NCI-H1436 (cell line): ENCODE results near the gene ERN1.
"Not testable (repeated sequence)": the region's sequence is repeated elsewhere in the genome, so short reads cannot be mapped to it uniquely, and the experiment has no call there.

Source experiments
- DNase-seq: peaks from one replicate; lab custom pipeline; 2025; lab: John Stamatoyannopoulos, UW

Gene ERN1

GRCh38 chr17:64025732-64026294 is 104.1 kb downstream of the ERN1 start:
- DNase-seq, result peak; percentile 92

- DNase-seq, result no peak
These were observed 104.9 kb downstream of the ERN1 start for GRCh38 chr17:64024781-64025731.

- DNase-seq, result no peak
These were observed 105.7 kb downstream of the ERN1 start for GRCh38 chr17:64024215-64024654.

GRCh38 chr17:64022611-64023063 is 107.3 kb downstream of the ERN1 start:
- no peak for DNase-seq

DNA sequence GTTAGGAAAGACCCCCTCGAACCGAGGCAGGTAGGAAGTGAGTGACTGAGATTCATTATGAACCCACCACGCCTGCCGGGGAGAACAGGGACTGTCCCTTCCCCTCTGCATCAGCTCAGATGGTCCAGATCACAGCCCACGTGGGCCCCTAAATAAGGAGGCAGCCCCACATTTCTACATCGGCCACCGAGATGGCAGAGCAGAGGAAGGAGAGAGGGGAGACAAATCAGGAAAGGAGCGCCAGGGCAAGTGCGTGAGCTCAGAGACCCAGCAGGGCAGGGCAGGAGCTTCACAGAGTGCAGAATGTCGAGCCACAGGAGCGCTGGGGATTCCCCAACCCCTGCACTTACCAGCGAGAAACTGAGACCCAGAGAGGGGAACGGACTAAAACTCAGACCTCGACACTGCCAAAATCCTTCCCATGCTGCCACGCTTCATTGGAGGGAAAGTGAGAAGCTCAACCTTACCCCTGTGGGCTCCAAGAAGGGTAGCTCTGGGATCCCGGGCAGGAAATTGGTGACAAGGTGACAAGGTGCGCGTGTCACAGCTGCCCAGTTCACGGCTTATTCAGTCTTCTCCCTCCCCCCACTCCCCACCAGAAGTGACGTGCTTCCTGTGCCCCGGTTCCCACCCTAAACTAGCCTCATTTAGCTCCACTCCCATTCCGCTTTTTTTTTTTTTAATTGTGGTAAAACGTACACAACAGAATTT is 109.7 kb downstream of the ERN1 start, which contains the start of gene ICAM2:
ICAM2 (minus strand) TSS at position 578 of the 711 bp plus-strand sequence. CDS start 13,942 bp downstream, outside the sequence.
- no peak for DNase-seq

GRCh38 chr17:64019551-64019961 is 110.4 kb downstream of the ERN1 start:
- not testable (repeated sequence) for DNase-seq

DNA sequence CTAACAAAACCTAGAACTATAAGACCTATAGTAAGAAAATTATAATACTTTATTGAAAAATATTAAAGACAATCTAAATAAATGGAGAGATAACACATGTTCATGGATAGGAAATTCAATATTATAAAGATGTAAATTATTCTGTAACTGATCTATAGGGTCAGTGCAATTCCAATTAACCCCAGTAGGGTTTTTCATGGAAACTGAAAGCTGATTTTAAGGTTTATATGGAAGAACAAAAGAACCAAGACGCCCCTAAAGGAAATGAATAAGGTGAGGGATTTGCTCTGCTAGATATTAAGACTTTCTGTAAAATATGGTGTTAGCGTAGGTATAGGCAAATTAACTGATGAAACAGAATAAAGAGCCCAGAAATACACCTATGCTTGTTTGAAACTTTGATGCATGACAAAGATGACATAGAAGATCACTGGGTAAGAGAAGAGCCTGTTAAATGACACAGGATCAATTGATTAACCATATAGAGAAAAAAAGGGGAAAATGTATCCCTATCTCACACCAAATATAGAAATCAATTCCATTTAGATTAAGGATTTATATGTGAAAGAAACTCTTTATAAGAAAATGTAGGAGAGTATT is 112.5 kb downstream of the ERN1 start:
- no peak for DNase-seq

- DNase-seq, result no peak
These were observed 113.0 kb downstream of the ERN1 start for GRCh38 chr17:64016974-64017373.

DNA sequence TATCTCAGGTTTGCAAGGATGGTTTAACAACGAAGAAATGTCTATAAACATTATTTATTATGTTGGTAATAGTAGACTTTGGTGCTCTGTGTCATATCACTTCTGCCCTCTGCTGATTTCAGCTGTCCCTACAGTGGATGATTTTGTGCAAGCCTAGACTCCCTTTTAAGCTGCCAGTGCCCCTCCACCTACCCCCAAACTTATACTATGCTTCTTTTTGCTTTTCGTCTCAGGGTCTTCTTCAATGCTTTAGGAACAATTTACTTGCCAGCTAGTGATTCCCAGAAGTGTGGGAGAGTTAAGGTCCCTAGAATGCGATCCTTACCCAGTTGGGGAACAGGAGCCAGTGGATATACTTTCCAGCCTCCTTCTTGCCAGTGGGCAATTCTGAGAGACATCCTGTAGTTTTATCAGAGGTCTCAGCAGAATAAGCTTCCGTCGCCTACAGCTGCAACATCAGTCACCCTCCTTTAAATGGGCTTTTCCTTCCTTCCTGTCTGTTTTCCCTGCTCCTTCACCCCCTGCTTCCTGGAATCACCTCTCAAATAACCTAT is 113.6 kb downstream of the ERN1 start:
- no peak for DNase-seq

GRCh38 chr17:64015447-64015846 is 114.5 kb downstream of the ERN1 start:
- DNase-seq, result no peak

- DNase-seq, result no peak
These were observed 120.2 kb downstream of the ERN1 start for GRCh38 chr17:64009571-64010402.

DNA sequence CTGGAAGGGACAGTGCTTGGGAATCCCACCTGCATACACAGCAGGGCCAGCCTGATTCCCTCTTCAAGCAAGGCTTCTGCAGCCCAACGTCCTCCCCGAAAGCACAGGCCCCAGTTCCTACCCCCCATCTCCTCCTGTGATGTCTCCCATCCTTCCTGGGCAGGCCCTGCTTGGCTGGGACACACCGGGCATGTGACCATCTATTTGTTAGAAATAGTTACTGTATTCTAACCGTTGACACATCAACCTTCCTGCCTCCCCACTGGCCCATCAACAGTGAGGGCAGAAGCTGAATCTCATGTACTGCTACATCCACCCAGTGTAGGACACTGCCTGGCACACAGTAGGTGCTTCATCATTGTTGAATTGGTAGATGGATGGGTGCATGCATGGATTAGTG is 121.1 kb downstream of the ERN1 start:
- DNase-seq, result no peak

DNA sequence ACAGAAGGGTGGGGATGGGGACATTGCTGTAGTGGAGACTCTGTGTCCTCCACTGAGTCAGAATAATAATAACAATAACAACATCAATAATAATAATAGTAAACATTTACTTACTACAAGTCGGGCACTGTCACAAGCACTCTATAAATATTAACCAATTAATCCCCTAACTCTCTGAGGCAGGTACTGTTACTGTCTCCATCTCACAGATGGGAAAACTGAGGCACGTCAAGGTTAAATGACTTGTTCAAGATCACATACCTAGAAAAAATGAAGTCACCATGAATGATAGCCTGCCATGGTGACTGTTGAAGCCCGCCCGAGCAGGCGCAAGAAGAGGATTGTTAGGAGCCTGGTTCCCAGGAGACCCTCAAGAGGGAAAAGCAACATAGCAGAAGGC is 121.6 kb downstream of the ERN1 start:
- no peak for DNase-seq

DNA sequence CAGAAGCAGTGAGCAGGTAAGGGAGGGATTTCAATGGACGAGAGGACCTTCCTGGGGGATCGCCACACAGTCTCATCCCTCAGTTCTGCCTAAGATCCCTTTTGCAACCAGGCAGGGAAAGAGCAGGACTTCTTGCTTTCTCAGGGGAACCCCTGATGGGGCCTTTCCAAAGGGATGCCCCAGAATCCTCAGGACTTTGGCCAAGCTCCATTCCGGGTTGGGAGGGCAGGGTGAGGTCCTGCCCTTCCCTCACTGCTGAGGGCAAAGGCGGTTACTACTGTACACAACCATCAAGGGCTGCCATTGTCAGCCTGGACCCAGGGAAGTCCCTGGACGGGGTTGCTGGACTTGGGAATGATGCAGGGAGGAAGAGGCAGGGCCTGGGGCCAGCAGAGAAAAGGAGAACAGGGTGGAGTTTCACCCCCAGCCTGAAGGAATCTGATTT is 122.1 kb downstream of the ERN1 start:
- no peak for DNase-seq

GRCh38 chr17:64007089-64007837 is 122.7 kb downstream of the ERN1 start:
- not testable (repeated sequence) for DNase-seq

DNA sequence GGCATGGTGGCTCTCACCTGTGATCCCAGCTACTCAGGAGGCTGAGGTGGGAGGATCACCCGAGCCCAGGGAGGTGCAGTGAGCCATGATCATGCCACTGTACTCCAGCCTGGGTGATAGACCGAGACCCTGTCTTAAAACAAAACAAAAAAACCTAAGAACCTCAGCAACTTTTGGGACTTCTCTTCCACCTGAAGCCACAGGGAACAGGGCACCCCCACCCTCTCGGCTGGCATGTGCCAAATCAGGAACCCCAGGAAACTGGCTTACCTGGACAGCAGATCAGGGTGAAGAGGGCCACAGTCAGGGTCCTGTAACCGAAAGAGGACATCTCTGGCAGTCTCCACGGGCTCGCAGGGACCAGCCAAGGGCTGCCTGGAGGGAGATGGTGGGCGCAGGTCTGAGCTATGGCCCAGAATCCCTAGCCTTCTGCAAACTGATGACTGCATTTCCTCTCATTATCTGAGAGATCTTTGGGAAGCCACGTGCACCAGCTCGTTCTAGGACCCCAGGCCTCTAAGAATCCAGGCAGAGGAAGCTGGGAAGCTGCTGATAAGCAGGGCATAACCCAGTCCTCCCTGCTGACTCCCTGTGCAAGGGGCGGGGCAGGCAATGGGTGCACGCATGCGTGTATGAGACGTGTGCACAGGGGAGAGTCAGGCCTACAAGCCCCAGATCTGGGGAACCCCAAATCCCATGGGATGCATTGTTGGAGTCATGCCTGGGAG is 123.4 kb downstream of the ERN1 start:
- no peak for DNase-seq

DNA sequence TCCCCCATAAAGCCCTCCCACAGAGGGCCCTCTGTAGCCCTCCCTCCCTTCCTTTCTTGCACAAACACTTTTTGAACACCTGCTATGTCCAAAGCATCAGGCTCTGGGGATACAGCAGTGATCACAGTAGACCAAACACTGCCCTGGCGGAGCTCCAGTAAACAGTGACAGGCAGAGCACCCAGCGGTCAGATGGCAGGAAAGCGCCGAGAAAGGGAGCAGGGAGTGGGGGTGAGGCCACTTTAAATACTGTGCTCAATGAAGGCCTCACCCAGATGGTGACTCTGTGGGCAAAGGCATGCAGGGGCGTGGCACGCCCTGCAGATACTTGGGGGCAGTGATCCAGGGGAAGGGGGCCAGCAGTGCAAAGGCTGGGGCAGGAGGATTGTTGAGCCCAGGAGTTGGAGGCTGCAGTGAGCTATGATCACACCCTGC is 124.2 kb downstream of the ERN1 start:
- DNase-seq, result no peak

DNA sequence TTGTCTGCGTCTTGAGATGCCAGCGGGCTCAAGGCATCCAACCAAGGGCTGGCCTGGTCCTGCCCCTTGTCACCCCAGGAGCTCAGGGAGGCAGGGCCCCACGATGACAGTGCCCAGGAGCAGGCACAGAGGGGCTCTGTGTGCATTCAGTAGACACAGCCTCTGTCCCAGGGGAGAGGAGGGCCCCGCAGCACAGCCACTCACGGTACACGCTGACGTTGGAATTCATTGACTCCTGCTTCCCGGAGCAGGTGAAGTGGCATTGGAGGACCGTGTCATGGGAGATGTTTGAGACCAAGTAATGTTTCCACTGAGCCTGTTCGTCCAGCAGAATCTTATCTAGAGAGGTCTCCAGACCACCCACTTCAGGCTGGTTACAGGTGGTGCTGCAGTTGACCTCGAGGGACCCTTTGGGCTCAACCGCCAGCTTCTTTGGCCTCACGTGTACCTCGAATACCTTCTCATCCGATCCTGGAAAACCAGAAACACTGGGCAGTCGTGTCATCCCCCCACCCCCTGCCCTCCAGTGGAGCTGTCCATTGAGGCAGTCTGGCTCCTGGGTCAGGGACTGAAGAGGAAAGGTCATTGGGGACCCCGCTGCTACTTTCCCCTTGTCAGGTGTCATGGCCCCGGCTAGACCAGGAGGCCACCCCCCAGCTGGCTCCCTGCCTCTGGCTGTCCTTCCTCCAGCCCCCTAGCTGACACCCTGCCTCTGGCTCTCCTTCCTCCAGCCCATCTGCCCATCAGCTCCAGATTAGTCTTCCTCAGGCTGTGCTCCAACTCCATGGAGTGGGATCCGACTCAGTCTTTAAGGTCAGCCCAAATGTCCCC is 124.8 kb downstream of the ERN1 start:
- DNase-seq, result no peak
